Hepatocyte (in vitro differentiated cells): ENCODE data around the gene MARK2. TPM values are rescaled to one million over a fixed set of nuclear protein-coding genes. Genes with fewer than 3 reads are reported as not detected.

ENCODE experiments used
- DNase-seq: peaks from one replicate; pipeline ENCODE4 v3.0.0-alpha.2; 2016; ENCODE audit warnings: low spot score
- H2AFZ ChIP-seq: fragments of 200-600 bp; sonication (generic); 2 replicates; pipeline ENCODE4 v1.6.0; 2016; ENCODE audit warnings: antibody characterized with exemption, mild to moderate bottlenecking
- H3K27ac ChIP-seq: fragments of 200-600 bp; sonication (generic); 2 replicates; pipeline ENCODE4 v1.5.1; 2016; ENCODE audit warnings: mild to moderate bottlenecking
- H3K27me3 ChIP-seq: fragments of 200-600 bp; sonication (generic); 2 replicates; pipeline ENCODE4 v1.6.1; 2016
- H3K36me3 ChIP-seq: fragments of 200-600 bp; sonication (generic); replicated peaks from 2 replicates; pipeline ENCODE4 v1.5.1; 2016; ENCODE audit warnings: low read depth; ENCODE audit not compliant: insufficient read depth
- H3K4me1 ChIP-seq: fragments of 200-600 bp; sonication (generic); 2 replicates; pipeline ENCODE4 v1.5.1; 2016; ENCODE audit warnings: mild to moderate bottlenecking, moderate library complexity; ENCODE audit not compliant: insufficient read depth
- H3K4me2 ChIP-seq: fragments of 200-600 bp; sonication (generic); 2 replicates; pipeline ENCODE4 v1.6.0; 2016
- H3K4me3 ChIP-seq: fragments of 200-600 bp; sonication (generic); 2 replicates; pipeline ENCODE4 v1.5.1; 2016; ENCODE audit warnings: mild to moderate bottlenecking
- H3K79me2 ChIP-seq: fragments of 200-600 bp; sonication (generic); 2 replicates; pipeline ENCODE4 v1.6.0; 2017; ENCODE audit warnings: mild to moderate bottlenecking
- H3K9me2 ChIP-seq: fragments of 200-600 bp; sonication (generic); replicated peaks from 2 replicates; pipeline ENCODE4 v1.6.0; 2017; ENCODE audit warnings: mild to moderate bottlenecking; ENCODE audit not compliant: insufficient read depth
- H3K9me3 ChIP-seq: fragments of 200-600 bp; sonication (generic); 2 replicates; pipeline ENCODE4 v1.5.1; 2016; ENCODE audit warnings: low read depth, mild to moderate bottlenecking
- H4K20me1 ChIP-seq: fragments of 200-600 bp; sonication (generic); 2 replicates; pipeline ENCODE4 v1.6.0; 2016; ENCODE audit warnings: mild to moderate bottlenecking; ENCODE audit not compliant: insufficient read depth, poor library complexity, severe bottlenecking
- EZH2 ChIP-seq: fragments of 200-600 bp; sonication (generic); IDR thresholded peaks from 2 replicates; pipeline ENCODE4 v1.6.1; 2016; ENCODE audit warnings: antibody characterized with exemption, mild to moderate bottlenecking, borderline replicate concordance
- EZH2phosphoT487 ChIP-seq: fragments of 200-600 bp; sonication (generic); IDR thresholded peaks from one replicate; pipeline ENCODE4 v1.6.1; 2018; ENCODE audit warnings: antibody characterized with exemption, mild to moderate bottlenecking, low read depth, moderate library complexity; ENCODE audit not compliant: unreplicated experiment, severe bottlenecking
- WGBS: methylation state at CpG from one replicate; pipeline ENCODE4 v1.1.6; 2016; ENCODE audit warnings: low lambda C conversion rate; ENCODE audit errors: missing lambda C conversion rate; 5-methylcytosine and 5-hydroxymethylcytosine counted together
- polyA plus RNA-seq: library from polyadenylated mRNA; unstranded; fragments of >200 nt; fragmentation: Nextera tagmentation; extraction: Ambion mirVana; gene quantifications from 2 replicates; pipeline ENCODE4 v1.2.1, GENCODE V29; 2016
- total RNA-seq: library from RNA; depleted of rRNA; stranded (reverse); fragments of >200 nt; gene quantifications from 2 replicates; pipeline ENCODE4 v1.2.3, GENCODE V29; 2014
- TF ChIP-seq, protein P1 (sequence below): fragments of 200-600 bp; sonication (generic); IDR thresholded peaks from 2 replicates; pipeline ENCODE4 v1.5.1; 2016; ENCODE audit warnings: antibody characterized with exemption, mild to moderate bottlenecking; ENCODE audit not compliant: poor library complexity

MARK2 gene
- total and polyA plus RNA-seq, 2 experiments from 2014 or later: 22.4 to 48.2 TPM

DNA sequence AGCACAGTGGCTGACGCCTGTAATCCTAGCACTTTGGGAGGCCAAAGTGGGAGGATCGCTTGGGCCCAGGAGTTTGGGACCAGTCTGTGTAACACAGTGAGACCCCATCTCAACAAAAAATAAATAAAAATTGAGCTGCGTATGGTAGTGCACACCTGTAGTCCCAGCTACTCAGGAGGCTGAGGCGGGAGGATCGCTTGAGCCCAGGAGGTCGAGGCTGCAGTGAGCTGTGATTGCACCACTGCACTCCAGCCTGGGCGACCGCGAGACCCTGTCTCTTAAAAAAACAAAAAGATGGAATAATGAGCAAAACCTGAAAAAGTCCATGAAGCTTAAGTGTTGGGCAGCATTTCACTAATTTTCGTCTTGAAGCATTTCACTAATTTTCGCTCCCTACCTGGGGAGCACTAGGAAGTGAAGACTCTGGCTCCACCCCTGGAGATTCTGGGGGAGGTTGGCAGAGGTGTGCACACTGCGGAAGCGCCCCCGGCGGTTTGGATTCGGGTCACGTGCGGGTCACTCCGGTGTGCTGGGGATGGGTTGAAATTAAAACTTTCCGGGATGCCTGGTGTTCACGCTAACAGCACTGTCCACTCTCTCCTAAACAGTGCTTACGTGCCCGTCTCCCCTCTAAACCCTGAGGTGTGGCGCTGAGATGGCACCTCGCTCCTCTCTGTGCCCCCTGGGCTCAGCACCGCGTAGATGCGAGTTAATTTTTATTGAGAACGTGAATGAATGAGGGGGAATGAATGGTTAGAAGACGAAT, 99.0 kb downstream of the MARK2 start:
- Histone ChIP-seq H4K20me1 (no peaks in the 10 kb centered on the region), H3K4me3 (peak overlapping the region; percentile 11), H2AFZ (peak overlapping the region; percentile 71), H3K9me3 (no peaks in the 10 kb centered on the region), H3K27ac (peak overlapping the region; percentile 31), H3K79me2 (peaks cover 38% of the 10 kb centered on the region), H3K4me1 (peaks cover 9% of the 10 kb centered on the region), H3K9me2 (no peaks in the 10 kb centered on the region), H3K36me3 (no peaks in the 10 kb centered on the region), H3K27me3 (no peaks in the 10 kb centered on the region), H3K4me2 (peak overlapping the region; percentile 79)
- TF ChIP-seq EZH2 (no peak), EZH2phosphoT487 (no peak)
- TF ChIP-seq, protein P1, sequence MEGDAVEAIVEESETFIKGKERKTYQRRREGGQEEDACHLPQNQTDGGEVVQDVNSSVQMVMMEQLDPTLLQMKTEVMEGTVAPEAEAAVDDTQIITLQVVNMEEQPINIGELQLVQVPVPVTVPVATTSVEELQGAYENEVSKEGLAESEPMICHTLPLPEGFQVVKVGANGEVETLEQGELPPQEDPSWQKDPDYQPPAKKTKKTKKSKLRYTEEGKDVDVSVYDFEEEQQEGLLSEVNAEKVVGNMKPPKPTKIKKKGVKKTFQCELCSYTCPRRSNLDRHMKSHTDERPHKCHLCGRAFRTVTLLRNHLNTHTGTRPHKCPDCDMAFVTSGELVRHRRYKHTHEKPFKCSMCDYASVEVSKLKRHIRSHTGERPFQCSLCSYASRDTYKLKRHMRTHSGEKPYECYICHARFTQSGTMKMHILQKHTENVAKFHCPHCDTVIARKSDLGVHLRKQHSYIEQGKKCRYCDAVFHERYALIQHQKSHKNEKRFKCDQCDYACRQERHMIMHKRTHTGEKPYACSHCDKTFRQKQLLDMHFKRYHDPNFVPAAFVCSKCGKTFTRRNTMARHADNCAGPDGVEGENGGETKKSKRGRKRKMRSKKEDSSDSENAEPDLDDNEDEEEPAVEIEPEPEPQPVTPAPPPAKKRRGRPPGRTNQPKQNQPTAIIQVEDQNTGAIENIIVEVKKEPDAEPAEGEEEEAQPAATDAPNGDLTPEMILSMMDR: no peak
- DNase-seq: no peak
- 25% methylated on average over 30 of the region's 30 CpGs for WGBS

DNA sequence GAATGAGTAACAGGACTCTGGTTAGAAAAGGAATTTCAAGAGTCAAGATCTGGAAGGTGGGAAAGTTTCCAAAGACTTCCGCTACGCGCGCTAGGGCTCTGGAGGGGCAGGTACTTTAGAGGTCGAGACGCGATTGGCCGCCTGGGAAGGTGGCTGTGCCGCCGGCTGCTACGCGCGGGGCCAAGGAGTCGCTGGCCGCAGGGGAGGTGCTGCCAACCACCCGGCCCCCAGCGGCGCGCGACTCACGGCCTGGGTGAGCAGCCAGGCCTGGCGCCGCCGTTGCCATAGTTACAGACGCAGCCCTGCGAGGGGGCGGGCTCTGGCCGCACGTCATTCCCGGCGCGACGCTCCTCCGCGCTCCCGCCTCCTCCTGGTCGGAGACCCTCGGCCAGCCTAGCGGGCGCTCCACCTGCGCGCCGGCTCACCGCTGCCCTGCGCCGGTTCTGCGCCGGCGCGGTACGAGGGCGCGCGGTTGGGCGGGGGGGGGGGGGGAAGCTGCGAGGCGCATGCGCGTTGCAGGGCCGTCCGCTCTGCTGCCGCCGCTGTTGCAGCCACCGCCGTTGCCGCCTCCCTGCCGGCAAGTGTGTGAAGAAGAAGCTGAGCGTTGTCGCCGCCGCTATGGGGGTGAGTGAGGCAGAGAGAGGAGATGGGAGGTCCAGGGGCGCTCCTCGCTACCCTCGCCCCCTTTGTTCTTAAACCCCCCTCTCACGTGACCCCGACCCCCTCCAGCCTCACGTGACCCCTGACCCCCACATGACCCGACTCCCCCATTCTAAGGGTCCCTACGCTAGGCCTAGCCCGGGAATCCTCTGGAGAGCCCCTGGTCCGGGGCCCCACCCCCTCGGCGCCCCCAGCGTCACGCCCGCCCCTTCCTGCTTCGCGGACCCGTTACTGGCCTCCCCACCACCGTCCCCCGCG, 99.8 kb downstream of the MARK2 start, which contains the start of gene NAA40:
TSS of gene NAA40 (plus strand) at position 524 of the 918 bp plus-strand sequence. CDS start at position 619, 95 bp downstream.
- Histone ChIP-seq H3K4me2 (peak within 1 kb of the TSS; percentile 97), H3K27ac (peak within 1 kb of the TSS; percentile 61), H3K9me2 (no peaks in the 10 kb centered on the region), H3K9me3 (no peaks in the 10 kb centered on the region), H3K36me3 (no peaks in the 10 kb centered on the region), H3K4me3 (peak within 1 kb of the TSS; percentile 82), H3K27me3 (no peaks in the 10 kb centered on the region), H3K4me1 (peaks cover 9% of the 10 kb centered on the region), H4K20me1 (no peaks in the 10 kb centered on the region), H2AFZ (peak within 1 kb of the TSS; percentile 86), H3K79me2 (peaks cover 47% of the 10 kb centered on the region)
- TF ChIP-seq, protein P1: no peak
- TF ChIP-seq EZH2phosphoT487 (no peak), EZH2 (no peak)
- WGBS: under 1% methylated on average over 61 of the region's 92 CpGs
- peak; percentile 98 for DNase-seq

DNA sequence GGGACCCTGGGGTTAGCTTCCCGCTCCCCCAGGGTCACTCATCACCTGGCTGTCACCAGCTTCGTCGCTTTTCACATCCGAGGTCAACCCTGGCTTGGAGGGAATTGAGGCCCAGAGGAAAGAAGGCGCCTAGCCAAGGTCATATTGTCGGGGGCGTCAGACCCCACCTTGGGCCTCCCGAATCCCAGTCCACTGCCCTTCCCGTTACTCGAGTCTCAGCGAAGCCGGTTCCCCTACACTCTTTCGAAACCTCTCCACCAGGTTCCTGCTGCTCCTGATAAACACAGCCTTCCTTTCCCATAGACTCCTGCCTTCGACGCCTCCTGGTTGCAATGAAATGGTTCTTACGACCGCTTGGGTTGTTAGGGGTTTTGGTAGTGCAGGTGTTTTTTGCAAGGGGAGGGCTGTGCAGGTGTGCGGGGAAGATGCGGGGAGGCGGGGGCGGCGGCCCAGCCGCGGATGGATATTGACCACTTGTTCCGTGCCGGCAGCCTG, 100.5 kb downstream of the MARK2 start:
- Histone ChIP-seq H3K27ac (peak overlapping the region; percentile 61), H3K36me3 (no peaks in the 10 kb centered on the region), H3K4me2 (peak overlapping the region; percentile 97), H3K4me3 (peak overlapping the region; percentile 82), H3K9me3 (no peaks in the 10 kb centered on the region), H3K4me1 (peaks cover 9% of the 10 kb centered on the region), H3K79me2 (peaks cover 54% of the 10 kb centered on the region), H3K9me2 (no peaks in the 10 kb centered on the region), H2AFZ (peak overlapping the region; percentile 86), H3K27me3 (no peaks in the 10 kb centered on the region), H4K20me1 (no peaks in the 10 kb centered on the region)
- 6% methylated on average over 26 of the region's 26 CpGs for WGBS
- TF ChIP-seq EZH2 (no peak), EZH2phosphoT487 (no peak)
- TF ChIP-seq, protein P1: no peak
- DNase-seq: peak; percentile 49
